Activated CD8-positive, alpha-beta memory T cell treated with anti-CD3 and anti-CD28 coated beads, Interleukin-2, amount 10 ng/mL, durations not matched to agents 7 days and 5 days (primary cell): Measurements from ENCODE around the gene ATAD3A. TPM values are rescaled to one million over a fixed set of nuclear protein-coding genes. Genes with fewer than 3 reads are reported as not detected.
A peak's percentile ranks its signal among the peaks of the same experiment; 100 is the strongest.
"Not testable (repeated sequence)": the region's sequence is repeated elsewhere in the genome, so short reads cannot be mapped to it uniquely, and the experiment has no call there.

Experiments
- ATAC-seq: fragments of 150-1000 bp; cut with Tn5 transposase; one replicate; pipeline ENCODE4 v1.10.0; 2021; ENCODE audit warnings: moderate library complexity
- CTCF ChIA-PET: fragments of 350-600 bp; sonication (Branson Sonifier 250); formaldehyde crosslinking; loops from one replicate; lab custom pipeline; 2021; ENCODE audit warnings: antibody characterized with exemption; lab: Charles Lee
- DNase-seq: peaks from one replicate; pipeline ENCODE4 v3.0.0-alpha.2; 2020
- H3K27ac Mint-ChIP-seq: one replicate; pipeline ENCODE4 v1.8.0; 2021; ENCODE audit warnings: mild to moderate bottlenecking, mixed read lengths
- H3K27me3 Mint-ChIP-seq: one replicate; pipeline ENCODE4 v1.8.0; 2021; ENCODE audit warnings: mixed read lengths
- H3K36me3 Mint-ChIP-seq: one replicate; pipeline ENCODE4 v1.8.0; 2021; ENCODE audit warnings: mild to moderate bottlenecking, mixed read lengths
- H3K4me1 Mint-ChIP-seq: one replicate; pipeline ENCODE4 v1.8.0; 2021; ENCODE audit warnings: mixed read lengths
- H3K4me3 Mint-ChIP-seq: one replicate; pipeline ENCODE4 v1.8.0; 2021; ENCODE audit warnings: mild to moderate bottlenecking, moderate library complexity, mixed read lengths
- H3K9me3 Mint-ChIP-seq: one replicate; pipeline ENCODE4 v1.8.0; 2022; ENCODE audit warnings: low read depth, mixed read lengths
- total RNA-seq, 2 experiments: library from RNA; stranded (reverse); gene quantifications; one replicate each; pipeline ENCODE4 v1.2.3, GENCODE V29; 2021

Gene ATAD3A
- total RNA-seq, 2 experiments from 2014 or later: 45.1 to 58.9 TPM

DNA sequence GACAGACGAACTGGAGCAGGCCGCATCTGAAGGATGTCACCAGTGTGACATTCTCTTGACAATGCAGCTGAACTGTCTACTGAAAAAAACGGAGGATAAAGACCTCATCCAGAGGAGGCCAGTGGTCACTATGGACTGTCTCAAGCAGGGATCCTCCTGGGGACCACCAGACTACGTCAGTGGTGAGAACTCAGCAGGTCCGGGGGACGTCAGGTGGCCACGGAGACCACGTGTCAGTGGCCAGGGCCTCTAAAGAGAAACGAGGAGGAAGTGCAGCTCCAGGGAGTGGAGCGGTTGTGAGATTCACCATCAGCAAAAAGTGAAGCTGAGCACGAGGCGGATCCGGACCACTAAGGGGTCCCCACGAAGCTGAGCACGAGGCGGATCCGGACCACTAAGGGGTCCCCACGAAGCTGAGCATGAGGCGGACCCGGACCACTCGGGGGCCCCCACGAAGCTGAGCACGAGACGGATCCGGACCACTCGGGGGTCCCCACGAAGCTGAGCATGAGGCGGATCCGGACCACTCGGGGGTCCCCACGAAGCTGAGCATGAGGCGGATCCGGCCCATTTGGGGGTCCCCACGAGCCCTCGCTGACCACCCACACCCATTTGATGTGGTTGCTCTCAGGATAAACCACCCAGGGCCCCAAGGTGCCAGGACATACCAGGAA, 42.0 kb downstream of the ATAD3A start:
- H3K4me3 Mint-ChIP-seq: no peak overlapping the region
- no peak for DNase-seq
- CTCF ChIA-PET: no interaction called here
- H3K27ac Mint-ChIP-seq: no peak overlapping the region
- H3K36me3 Mint-ChIP-seq: no peaks in the 10 kb centered on the region
- no peaks in the 10 kb centered on the region for H3K9me3 Mint-ChIP-seq
- H3K27me3 Mint-ChIP-seq: no peaks in the 10 kb centered on the region
- no peak for ATAC-seq
- peaks cover 7% of the 10 kb centered on the region for H3K4me1 Mint-ChIP-seq

DNA sequence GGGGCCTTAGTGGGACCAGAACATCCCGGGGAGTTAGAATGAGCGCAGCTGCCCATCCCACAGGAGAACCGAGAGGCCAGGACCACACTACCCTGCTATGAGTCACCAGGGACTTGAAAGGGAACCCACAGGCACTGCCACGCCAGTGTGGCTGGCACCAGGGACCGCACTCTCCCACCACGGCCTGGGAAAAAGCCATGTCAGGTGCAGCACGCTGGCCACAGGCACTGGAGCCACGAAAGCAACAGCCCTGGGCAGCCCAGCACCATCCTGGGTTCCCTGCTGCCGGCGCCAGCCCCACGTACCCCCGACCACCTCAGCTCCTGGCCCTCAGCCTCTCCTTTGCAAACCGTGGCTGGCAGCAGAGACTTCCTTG, 42.6 kb downstream of the ATAD3A start:
- Mint-ChIP-seq H3K36me3 (no peaks in the 10 kb centered on the region), H3K27me3 (no peaks in the 10 kb centered on the region), H3K4me1 (peaks cover 7% of the 10 kb centered on the region), H3K27ac (no peak overlapping the region), H3K4me3 (no peak overlapping the region), H3K9me3 (no peaks in the 10 kb centered on the region)
- no peak for DNase-seq
- ATAC-seq: peak; percentile 18
- CTCF ChIA-PET: no interaction called here

DNA sequence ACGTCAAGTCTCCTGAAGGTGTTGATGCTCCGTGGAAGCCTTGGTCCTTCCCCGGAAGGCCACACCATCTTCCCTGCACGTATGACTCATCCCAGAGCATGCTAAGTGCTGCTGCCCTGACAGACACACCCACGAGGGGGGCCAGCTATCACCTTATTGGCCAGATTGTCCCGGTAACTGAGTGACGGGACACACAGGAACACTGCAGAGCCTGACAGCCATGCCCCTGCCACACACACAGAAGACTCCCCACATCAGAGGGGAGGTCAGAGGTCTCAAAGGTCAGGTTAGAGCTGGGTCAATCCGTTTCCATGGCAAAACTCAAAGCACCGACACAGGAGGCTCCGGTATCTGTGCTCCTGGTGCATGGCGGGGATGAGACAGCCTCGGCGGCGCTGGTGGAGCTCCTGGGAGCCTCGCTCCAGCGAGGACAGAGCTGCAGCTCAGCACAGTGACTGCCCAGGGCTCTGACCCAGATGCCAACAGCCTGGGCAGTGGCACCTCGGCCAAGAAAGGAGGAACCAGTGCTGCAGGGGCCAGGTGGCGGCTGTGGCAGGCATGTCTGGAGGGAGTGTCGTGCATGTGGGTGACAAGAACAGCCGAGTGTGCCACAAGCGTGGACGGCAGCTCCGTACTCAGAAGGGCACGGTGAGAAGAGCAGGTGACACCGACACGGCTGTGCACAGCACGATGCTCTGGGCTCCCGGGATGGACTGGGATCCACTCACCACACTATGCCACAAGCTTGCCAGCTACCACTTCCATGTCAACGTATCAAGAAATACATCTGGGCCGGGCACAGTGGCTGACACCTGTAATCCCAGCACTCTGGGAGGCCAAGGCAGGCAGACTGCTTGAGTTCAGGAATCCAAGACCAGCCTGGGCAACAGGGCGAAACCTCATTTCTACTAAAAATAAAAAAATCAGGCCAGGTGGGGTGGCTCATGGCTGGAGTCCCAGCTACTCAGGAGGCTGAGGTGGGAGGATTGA, 43.3 kb downstream of the ATAD3A start:
- Mint-ChIP-seq H3K27ac (no peak overlapping the region), H3K9me3 (no peaks in the 10 kb centered on the region), H3K4me1 (peaks cover 7% of the 10 kb centered on the region), H3K4me3 (no peak overlapping the region), H3K36me3 (no peaks in the 10 kb centered on the region), H3K27me3 (no peaks in the 10 kb centered on the region)
- DNase-seq (no peak), ATAC-seq (no peak)
- CTCF ChIA-PET: no interaction called here

DNA sequence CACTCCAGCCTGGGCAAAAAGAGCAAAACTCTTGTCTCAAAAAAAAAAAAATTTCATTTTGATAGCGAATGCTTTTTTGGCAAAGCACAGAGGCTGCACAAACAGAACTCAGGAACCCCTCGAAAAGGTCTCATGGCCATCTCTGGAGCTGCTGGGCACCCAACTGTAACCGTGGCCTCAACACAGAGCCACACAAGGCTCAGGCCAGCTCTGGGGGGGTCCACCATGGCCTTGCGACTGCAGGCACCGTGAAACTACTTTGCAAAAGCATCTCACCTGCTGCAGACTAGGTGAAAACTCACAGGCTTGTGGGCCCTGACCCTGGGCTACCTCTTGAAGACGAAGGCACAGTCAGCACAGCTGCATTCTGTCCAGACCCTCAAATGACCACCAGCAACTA, 44.5 kb downstream of the ATAD3A start:
- Mint-ChIP-seq H3K27me3 (no peaks in the 10 kb centered on the region), H3K36me3 (no peaks in the 10 kb centered on the region), H3K4me3 (no peak overlapping the region), H3K27ac (no peak overlapping the region), H3K4me1 (peaks cover 7% of the 10 kb centered on the region), H3K9me3 (no peaks in the 10 kb centered on the region)
- CTCF ChIA-PET: no interaction called here
- no peak for DNase-seq
- no peak for ATAC-seq

DNA sequence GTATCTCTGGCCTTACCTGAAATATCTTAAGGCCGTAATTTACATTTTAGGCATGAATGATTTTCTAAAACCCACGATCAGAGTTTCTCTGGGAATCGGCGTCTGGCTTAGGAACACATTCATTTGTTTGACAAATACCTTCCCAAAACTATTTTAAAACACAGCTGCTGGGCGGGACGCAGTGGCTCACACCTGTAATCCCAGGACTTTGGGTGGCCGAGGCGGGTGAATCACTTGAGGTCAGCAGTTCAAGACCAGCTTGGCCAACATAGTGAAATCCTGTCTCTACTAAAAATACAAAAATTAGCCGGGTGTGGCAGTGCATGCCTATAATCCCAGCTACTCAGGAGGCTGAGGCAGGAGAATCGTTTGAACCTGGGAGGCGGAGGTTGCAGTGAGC, 45.0 kb downstream of the ATAD3A start:
- H3K27me3 Mint-ChIP-seq, DNase-seq, ATAC-seq, H3K9me3 Mint-ChIP-seq, H3K4me1 Mint-ChIP-seq, H3K36me3 Mint-ChIP-seq, H3K27ac Mint-ChIP-seq, H3K4me3 Mint-ChIP-seq, CTCF ChIA-PET: not testable (repeated sequence)

DNA sequence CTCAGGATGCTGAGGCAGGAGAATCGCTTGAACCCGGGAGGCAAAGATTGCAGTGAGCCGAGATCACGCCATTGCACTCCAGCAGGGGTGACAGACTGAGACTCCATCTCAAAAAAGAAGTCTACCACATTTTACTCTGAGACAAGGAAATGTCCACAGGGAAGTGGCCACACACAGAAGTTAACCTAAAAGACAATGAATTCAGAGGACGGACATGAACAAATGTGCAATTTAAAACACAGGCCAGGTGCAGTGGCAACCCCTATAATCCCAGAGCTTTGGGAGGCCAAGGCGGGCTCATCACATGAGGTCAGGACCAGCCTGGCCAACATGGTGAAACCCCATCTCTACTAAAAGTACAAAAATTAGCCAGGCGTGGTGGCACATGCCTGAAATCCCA, 45.7 kb downstream of the ATAD3A start:
- H3K9me3 Mint-ChIP-seq, H3K4me1 Mint-ChIP-seq, H3K27ac Mint-ChIP-seq, CTCF ChIA-PET, DNase-seq, H3K27me3 Mint-ChIP-seq, ATAC-seq, H3K4me3 Mint-ChIP-seq, H3K36me3 Mint-ChIP-seq: not testable (repeated sequence)

DNA sequence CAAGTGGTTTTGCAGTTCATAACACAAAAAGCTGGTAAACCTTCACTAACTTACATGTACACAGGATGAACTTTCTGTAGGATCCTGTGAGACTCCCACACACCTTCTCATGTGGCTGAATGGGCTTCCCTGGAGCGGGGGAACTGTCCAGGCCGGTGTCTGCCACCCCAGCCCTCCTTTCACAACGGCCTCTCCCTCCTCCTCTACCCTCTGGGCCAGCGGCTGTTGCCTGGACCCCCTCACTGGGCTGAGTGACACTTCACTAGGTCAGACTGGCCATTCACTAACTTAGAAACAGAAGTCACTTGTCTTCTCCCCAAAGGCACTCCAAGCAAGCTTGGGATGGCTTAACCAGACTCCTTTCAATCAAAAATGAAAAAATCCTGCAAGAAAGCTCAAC, 46.6 kb downstream of the ATAD3A start:
- Mint-ChIP-seq H3K36me3 (peaks cover 10% of the 10 kb centered on the region), H3K9me3 (no peaks in the 10 kb centered on the region), H3K4me3 (no peak overlapping the region), H3K27ac (no peak overlapping the region), H3K4me1 (peaks cover 7% of the 10 kb centered on the region), H3K27me3 (no peaks in the 10 kb centered on the region)
- no peak for DNase-seq
- CTCF ChIA-PET: no interaction called here
- no peak for ATAC-seq

DNA sequence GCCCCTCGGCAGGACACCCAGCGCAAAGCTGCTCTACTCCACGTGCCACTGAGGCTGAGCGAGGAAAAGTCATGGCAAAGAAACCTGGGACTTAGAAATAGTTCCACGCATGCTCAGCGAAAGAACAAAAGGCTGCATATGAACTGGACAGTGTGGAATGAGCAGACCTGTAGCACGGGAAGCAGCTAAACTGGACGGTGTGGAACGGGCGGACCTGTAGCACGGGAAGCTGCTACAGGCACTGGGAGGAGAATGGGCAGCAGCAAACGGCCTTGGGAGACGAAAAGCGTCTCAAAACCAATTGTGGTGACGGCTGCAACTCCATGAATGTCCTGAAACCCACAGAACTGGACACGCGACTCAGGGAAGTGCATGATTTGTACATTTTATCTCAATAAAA, 47.1 kb downstream of the ATAD3A start:
- no peak for ATAC-seq
- CTCF ChIA-PET: no interaction called here

DNA sequence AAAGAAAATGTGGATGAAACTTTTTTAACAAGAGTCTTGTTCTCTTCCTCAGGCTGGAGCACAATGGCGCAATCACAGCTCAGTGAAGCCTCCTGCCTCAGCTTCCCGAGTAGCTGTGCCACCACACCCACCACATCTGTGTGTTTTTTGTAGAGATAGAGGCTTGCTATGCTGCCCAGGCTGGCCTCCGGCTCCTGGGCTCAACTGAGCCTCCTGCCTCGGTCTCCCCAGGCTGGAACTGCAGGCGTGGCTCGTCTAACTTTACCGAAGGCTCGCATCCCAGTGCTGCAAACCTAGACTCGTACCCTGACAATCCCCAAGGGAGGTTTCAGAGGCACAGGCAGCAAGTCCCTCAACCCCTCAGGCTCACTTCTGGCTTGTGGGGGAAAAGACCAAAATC, 48.2 kb downstream of the ATAD3A start:
- CTCF ChIA-PET: no interaction called here
- Mint-ChIP-seq H3K4me1 (no peaks in the 10 kb centered on the region), H3K4me3 (no peak overlapping the region), H3K27me3 (no peaks in the 10 kb centered on the region), H3K27ac (no peak overlapping the region), H3K9me3 (no peaks in the 10 kb centered on the region), H3K36me3 (peaks cover 24% of the 10 kb centered on the region)
- DNase-seq (no peak), ATAC-seq (no peak)

More for the DNA sequence above, 47.1 kb downstream of the ATAD3A start:
- DNase-seq: no peak
- peaks cover 15% of the 10 kb centered on the region for H3K36me3 Mint-ChIP-seq
- H3K4me3 Mint-ChIP-seq: no peak overlapping the region
- no peaks in the 10 kb centered on the region for H3K27me3 Mint-ChIP-seq
- no peaks in the 10 kb centered on the region for H3K9me3 Mint-ChIP-seq
- peaks cover 3% of the 10 kb centered on the region for H3K4me1 Mint-ChIP-seq
- no peak overlapping the region for H3K27ac Mint-ChIP-seq

DNA sequence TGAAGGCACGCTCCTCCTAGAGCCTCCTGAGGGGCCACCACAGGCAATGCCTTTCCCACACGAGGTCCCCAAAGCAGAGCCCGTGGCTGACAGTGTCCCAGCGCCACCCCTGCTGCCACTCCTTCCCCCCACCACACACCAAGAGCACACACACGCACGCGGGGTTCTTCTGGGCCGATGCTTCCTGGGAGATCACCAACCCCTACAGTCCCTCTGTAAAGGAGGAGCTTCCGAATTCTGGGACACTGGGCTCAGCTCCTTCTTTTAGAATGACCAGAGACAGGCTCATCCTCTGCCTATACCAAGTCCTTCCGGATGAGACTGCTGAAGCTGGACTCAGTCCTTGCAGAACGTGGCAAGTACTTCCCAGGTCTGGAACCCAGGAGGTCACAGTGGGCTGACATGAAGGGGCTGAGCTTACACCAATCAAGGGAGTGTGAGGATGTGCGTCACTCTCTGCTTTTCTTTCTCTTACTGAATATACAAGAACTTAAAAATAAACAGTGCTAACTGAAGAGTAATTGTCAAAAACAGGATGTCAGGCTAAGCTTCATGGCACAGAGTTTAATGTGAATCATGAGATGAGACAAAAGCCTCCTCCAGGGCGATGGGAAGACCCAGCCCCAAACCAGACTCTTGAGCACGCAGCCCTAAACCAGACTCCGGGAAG, 50.0 kb downstream of the ATAD3A start:
- Mint-ChIP-seq H3K27ac (no peak overlapping the region), H3K9me3 (no peaks in the 10 kb centered on the region), H3K27me3 (no peaks in the 10 kb centered on the region), H3K4me3 (no peak overlapping the region), H3K36me3 (peaks cover 29% of the 10 kb centered on the region), H3K4me1 (peaks cover 1% of the 10 kb centered on the region)
- CTCF ChIA-PET: no interaction called here
- DNase-seq (no peak), ATAC-seq (no peak)

DNA sequence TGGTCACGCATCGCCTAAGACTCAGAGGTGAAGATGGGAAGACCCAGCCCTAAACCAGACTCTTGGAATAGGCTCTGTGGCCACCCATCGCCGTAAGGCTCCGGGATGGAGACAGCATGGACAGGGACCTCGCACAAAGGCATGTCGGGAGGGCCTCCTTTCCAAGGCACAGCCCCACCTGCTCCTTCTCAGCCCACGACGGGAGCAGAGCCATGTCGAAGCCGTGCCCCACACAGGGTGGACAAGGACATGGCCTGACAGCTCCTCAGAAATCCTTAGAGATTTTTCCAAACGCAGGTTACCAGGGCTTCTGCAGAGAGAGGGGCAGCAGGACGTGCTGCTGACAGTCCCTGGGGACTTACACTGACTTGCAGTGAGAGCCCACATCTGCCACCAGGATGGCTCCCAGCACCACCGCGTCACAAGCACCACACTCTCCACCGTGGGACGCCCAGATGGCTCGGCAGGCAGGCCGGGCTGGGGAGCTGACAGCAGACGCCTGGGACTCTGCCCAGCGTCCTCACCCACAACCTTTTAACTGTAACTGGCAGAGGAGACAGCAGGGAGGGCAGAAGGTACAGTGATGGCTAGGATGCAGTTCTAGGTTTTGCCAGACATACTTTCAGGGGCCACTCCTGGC, 50.7 kb downstream of the ATAD3A start:
- CTCF ChIA-PET: no interaction called here
- no peak for DNase-seq
- Mint-ChIP-seq H3K4me1 (peaks cover 8% of the 10 kb centered on the region), H3K36me3 (peaks cover 29% of the 10 kb centered on the region), H3K27me3 (no peaks in the 10 kb centered on the region), H3K9me3 (no peaks in the 10 kb centered on the region), H3K27ac (no peak overlapping the region), H3K4me3 (no peak overlapping the region)
- ATAC-seq: no peak

DNA sequence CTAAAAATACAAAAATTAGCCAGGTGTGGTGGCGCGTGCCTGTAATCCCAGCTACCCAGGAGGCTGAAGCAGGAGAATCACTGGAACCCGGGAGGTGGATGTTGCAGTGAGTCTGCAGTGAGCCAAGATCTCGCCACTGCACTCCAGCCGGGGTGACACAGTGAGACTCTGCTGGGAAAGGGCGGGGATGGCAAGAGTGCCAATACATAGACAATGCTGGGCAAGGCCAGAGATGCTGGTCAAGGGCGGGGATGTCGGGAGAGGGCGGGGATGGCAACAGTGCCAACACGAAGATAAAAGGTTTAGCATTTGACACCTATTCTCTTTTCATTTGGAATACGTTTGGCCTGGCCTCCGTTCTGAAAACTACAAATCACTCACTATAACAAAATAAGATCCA, 51.7 kb downstream of the ATAD3A start:
- ATAC-seq (no peak), DNase-seq (no peak)
- no peak overlapping the region for H3K27ac Mint-ChIP-seq
- CTCF ChIA-PET: no interaction called here
- H3K27me3 Mint-ChIP-seq: no peaks in the 10 kb centered on the region
- H3K36me3 Mint-ChIP-seq: peaks cover 29% of the 10 kb centered on the region
- no peaks in the 10 kb centered on the region for H3K9me3 Mint-ChIP-seq
- H3K4me3 Mint-ChIP-seq: no peak overlapping the region
- H3K4me1 Mint-ChIP-seq: peaks cover 11% of the 10 kb centered on the region

DNA sequence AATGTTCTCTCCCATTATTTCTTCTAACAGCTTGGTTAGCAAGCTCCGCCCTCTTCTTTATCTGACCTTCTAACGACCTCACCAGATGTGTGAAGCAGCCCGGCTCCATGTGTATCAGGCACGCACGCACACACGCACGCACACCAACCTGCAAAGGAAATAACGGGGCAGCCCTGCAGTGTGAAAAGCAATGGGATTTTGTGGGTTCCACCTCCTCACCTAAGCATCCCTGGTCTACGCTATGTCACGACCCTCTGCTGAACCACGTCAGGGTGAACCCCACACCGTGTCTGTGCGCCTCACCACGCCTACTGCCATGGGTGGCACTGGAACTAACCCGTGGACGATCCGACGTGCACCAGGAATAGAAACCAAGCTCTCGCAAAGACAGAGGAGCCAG, 52.3 kb downstream of the ATAD3A start:
- H3K4me3 Mint-ChIP-seq: no peak overlapping the region
- peaks cover 13% of the 10 kb centered on the region for H3K4me1 Mint-ChIP-seq
- peaks cover 30% of the 10 kb centered on the region for H3K36me3 Mint-ChIP-seq
- ATAC-seq: no peak
- H3K9me3 Mint-ChIP-seq: no peaks in the 10 kb centered on the region
- DNase-seq: no peak
- H3K27ac Mint-ChIP-seq: no peak overlapping the region
- CTCF ChIA-PET: interaction anchor here (0.6 kb wide), 1 partner anchor 273 kb away, joined by 3 read pairs; no protein-coding TSS in a partner anchor
- H3K27me3 Mint-ChIP-seq: no peaks in the 10 kb centered on the region
